Natural killer cell treated with Interleukin-12 subunit alpha and Interleukin-12 subunit beta and Interleukin-15 and Interleukin-18, amount 100 ng/mL, for 72 hours (primary cell): ENCODE results near the gene CD248. TPM values are rescaled to one million over a fixed set of nuclear protein-coding genes. Genes with fewer than 3 reads are reported as not detected.
"Not testable (repeated sequence)": the region's sequence is repeated elsewhere in the genome, so short reads cannot be mapped to it uniquely, and the experiment has no call there.

Experiments
- ATAC-seq, 2 donors: fragments of 150-1000 bp; cut with Tn5 transposase in 1 of 2; sonication (Bioruptor Pico), chemical (Tn5 transposase) in 1 of 2; 2 replicates each; pipeline ENCODE4 v1.10.0; 2021
- DNase-seq: peaks from one replicate; pipeline ENCODE4 v3.0.0; 2022; ENCODE audit warnings: low spot score
- H3K27ac Mint-ChIP-seq, 2 donors: 1 replicate in 1 of 2; 2 replicates in 1 of 2; pipeline ENCODE4 v1.8.0; 2022; ENCODE audit warnings: mixed read lengths in 2 of 2, mild to moderate bottlenecking in 1 of 2, moderate library complexity in 1 of 2
- H3K27me3 Mint-ChIP-seq, 2 donors: 1 replicate in 1 of 2; 2 replicates in 1 of 2; pipeline ENCODE4 v1.8.0; 2022; ENCODE audit warnings: mixed read lengths in 2 of 2
- H3K36me3 Mint-ChIP-seq: one replicate; pipeline ENCODE4 v1.8.0; 2022; ENCODE audit warnings: mixed read lengths
- H3K4me1 Mint-ChIP-seq, 2 donors: 1 replicate in 1 of 2; 2 replicates in 1 of 2; pipeline ENCODE4 v1.8.0; 2022; ENCODE audit warnings: low read depth in 2 of 2, mixed read lengths in 2 of 2, mild to moderate bottlenecking in 1 of 2
- H3K4me3 Mint-ChIP-seq: one replicate; pipeline ENCODE4 v1.8.0; 2022; ENCODE audit warnings: mixed read lengths
- H3K9me3 Mint-ChIP-seq: 2 replicates; pipeline ENCODE4 v1.8.0; 2022; ENCODE audit warnings: mixed read lengths
- total RNA-seq, 2 donors: library from RNA; stranded (reverse); gene quantifications; one replicate each; pipeline ENCODE4 v1.2.3, GENCODE V29; 2022

The CD248 gene
- total RNA-seq, 2 donors from 2014 or later = 0.10 to 0.59 TPM

DNA sequence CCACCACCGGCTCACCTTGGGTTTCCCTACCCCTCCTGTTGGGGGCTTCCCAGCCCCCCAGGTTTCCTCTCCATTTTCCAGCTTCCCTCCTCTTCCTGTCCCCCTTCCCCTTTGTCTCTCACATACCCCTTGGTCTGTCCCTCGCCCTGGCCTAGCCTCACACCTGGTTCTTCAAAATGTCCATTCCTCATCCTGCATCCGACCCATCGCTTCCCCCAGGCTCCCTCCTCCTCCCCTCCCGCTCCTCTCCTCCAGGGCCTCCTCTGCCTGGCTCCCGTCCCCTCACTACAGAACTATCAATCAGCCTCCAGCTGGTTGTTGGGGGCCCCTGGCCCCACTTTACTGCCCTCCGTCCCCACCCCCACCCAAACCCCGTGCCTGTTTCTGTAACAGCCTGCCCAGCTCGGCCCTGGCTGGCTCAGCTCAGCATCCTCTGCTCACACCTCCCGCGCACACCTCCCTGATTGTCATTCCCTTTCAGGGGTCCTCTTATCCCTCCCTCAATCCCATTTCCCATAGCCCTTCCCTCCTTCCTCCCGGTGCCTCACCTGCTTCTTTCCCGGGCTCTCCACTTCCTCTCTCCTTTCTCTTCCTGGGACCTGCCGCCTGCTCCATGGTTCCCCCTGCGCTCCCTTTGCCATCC is 37.6 kb downstream of the CD248 start:
- peaks cover 2% of the 10 kb centered on the region for H3K36me3 Mint-ChIP-seq
- H3K4me1 Mint-ChIP-seq = peaks cover 16 to 49% of the 10 kb centered on the region in 2 donors
- no peak overlapping the region for H3K27ac Mint-ChIP-seq
- no peaks in the 10 kb centered on the region for H3K9me3 Mint-ChIP-seq
- H3K27me3 Mint-ChIP-seq = peaks cover 0 to 10% of the 10 kb centered on the region in 2 donors
- H3K4me3 Mint-ChIP-seq = peak overlapping the region; percentile 52
- ATAC-seq (no peak), DNase-seq (no peak)

DNA sequence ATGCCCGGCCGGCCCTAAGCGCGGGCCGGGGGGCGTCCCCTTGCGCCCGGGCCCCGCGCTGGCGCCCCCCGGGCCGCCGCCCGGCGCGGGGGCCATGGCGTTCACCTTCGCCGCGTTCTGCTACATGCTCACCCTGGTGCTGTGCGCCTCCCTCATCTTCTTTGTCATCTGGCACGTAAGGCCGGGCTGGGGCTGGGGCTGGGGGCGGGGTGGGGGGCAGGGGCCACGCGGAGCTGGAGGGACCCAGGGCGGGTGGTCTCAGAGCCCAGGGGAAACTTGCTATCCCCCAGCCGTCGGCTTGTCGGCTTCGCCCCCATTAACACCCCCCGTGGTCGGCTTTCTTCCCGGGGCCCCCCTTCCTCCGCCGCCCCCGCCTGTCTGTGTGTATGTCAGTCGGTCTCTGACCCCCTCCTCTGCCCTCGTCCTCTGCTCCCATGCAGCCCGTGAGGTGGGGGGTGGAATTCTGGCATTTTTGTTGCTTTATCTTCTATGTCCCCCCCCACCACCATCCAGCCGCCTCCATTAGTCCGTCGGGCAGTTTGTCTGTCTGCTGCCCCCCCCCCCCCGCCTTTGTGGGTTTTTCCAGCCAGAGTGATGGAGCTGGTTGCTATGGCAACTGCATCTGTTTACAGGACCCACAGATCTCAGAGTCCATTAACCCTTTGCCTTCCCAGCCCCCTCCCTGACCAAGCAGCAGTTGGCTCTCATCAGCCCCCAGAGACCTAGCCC is 38.3 kb downstream of the CD248 start:
- peaks cover 9% of the 10 kb centered on the region for H3K36me3 Mint-ChIP-seq
- peak overlapping the region; percentile 52 for H3K4me3 Mint-ChIP-seq
- no peak overlapping the region for H3K27ac Mint-ChIP-seq
- DNase-seq (no peak), ATAC-seq (no peak)
- H3K4me1 Mint-ChIP-seq = peaks cover 22 to 53% of the 10 kb centered on the region in 2 donors
- no peaks in the 10 kb centered on the region for H3K9me3 Mint-ChIP-seq
- H3K27me3 Mint-ChIP-seq = peaks cover 0 to 10% of the 10 kb centered on the region in 2 donors

DNA sequence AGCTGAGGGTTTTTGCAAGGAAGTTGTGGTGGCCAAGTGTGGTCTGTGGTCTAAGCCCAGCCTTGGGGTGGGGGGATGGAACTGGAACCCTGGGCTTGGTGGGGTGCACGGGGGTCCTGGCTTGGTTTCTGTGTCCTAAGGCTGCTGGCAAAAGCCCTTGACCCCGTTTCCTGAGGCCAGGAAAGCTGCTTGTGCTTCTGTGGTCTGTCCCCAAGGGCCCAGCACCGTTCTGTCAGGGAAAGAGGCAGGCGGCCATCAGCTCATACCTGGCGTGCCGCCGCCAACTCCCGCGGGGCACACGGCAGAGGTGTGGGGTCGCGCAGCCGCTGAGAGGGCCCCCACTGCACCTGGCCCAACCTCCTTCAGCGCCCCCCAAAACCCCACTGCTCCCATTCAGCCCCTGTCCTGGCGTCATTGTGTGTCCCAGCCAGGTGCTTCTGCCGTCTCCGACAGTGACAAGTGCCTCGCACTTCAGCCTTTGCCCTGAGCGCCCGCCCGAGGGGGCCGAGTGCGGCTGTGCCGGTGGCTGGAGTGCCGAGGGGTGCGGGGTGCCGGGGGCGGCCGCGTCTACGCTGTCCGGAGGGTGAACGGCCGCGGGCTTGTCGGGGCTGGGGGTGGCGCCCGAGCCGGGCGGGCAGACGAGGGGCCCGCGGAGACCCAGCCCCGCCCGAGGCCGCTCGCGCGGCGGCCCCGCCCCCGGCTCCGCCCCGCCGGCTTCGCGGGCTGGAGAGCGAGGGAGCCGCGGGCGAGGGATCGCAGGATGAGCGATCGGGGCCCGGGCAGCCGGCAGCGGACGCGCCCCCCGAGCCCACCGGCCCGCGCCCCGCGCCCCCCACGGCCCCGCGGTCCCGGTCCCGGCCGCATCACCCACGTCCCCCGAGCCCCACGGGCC is 39.1 kb downstream of the CD248 start, which contains the start of gene CNIH2:
Gene CNIH2, plus strand, starts transcription at position 705 of the 892 bp plus-strand sequence. CDS start 282 bp downstream, outside the sequence.
- Mint-ChIP-seq H3K27me3 (peaks cover 0 to 10% of the 10 kb centered on the region in 2 donors), H3K9me3 (no peaks in the 10 kb centered on the region), H3K36me3 (peaks cover 13% of the 10 kb centered on the region), H3K4me1 (peaks cover 29 to 58% of the 10 kb centered on the region in 2 donors), H3K27ac (no peak within 1 kb of the TSS), H3K4me3 (peak within 1 kb of the TSS; percentile 52)
- ATAC-seq (peak; percentile 58 to 70), DNase-seq (no peak)

DNA sequence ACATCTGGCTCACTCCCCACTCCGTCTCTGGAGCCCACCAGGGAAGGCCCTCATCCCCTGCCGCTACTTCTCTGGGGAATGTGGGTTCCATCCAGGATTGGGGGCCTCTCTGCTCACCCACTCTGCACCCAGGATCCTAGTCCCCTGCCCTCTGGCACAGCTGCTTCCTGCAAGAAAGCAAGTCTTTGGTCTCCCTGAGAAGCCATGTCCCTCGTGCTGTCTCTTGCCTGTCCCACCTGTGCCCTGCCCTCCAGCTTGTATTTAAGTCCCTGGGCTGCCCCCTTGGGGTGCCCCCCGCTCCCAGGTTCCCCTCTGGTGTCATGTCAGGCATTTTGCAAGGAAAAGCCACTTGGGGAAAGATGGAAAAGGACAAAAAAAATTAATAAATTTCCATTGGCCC is 39.8 kb downstream of the CD248 start:
- DNase-seq, H3K27ac Mint-ChIP-seq: not testable (repeated sequence)
- peak overlapping the region; percentile 30 for H3K4me3 Mint-ChIP-seq

GRCh38 chr11:66276619-66277018 is 40.2 kb downstream of the CD248 start:
- not testable (repeated sequence) for H3K27me3 Mint-ChIP-seq, H3K9me3 Mint-ChIP-seq, H3K27ac Mint-ChIP-seq, DNase-seq, ATAC-seq, H3K4me3 Mint-ChIP-seq
- Mint-ChIP-seq H3K4me1 (peaks cover 30 to 61% of the 10 kb centered on the region in 2 donors), H3K36me3 (peaks cover 17% of the 10 kb centered on the region)

More for the DNA sequence above, 39.8 kb downstream of the CD248 start:
- H3K9me3 Mint-ChIP-seq, H3K27me3 Mint-ChIP-seq, ATAC-seq: not testable (repeated sequence)
- Mint-ChIP-seq H3K4me1 (peaks cover 30 to 59% of the 10 kb centered on the region in 2 donors), H3K36me3 (peaks cover 17% of the 10 kb centered on the region)

DNA sequence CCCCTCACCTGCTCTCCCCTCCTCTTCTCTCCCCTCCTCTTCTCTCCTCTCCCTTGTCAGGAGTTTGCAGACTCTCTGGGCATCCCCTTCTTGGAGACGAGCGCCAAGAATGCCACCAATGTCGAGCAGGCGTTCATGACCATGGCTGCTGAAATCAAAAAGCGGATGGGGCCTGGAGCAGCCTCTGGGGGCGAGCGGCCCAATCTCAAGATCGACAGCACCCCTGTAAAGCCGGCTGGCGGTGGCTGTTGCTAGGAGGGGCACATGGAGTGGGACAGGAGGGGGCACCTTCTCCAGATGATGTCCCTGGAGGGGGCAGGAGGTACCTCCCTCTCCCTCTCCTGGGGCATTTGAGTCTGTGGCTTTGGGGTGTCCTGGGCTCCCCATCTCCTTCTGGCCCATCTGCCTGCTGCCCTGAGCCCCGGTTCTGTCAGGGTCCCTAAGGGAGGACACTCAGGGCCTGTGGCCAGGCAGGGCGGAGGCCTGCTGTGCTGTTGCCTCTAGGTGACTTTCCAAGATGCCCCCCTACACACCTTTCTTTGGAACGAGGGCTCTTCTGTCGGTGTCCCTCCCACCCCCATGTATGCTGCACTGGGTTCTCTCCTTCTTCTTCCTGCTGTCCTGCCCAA is 40.7 kb downstream of the CD248 start:
- peaks cover 30 to 57% of the 10 kb centered on the region in 2 donors for H3K4me1 Mint-ChIP-seq
- ATAC-seq (no peak), DNase-seq (no peak)
- H3K27me3 Mint-ChIP-seq = peaks cover 0 to 9% of the 10 kb centered on the region in 2 donors
- no peak overlapping the region for H3K4me3 Mint-ChIP-seq
- peaks cover 17% of the 10 kb centered on the region for H3K36me3 Mint-ChIP-seq
- H3K27ac Mint-ChIP-seq = no peak overlapping the region
- no peaks in the 10 kb centered on the region for H3K9me3 Mint-ChIP-seq

DNA sequence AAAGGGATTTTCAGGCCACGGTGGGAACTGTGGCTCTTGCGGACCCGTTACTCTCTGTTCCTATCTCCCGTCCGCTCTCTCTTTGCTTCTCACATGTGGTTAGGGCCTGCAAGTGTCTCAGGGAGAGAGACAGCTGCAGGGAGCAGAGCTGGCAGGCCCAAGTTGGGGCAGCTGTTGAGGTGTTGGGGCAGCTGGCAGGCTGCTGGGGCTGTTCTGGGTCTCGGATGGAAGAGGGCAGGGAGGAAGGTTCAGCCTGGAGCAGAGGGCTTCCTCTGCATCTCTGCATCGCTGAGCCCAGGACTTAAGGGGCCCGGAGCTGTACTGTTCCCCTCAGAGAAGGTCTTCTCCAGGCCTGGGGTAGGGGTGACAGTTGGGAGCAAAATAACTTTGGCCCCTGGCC is 41.4 kb downstream of the CD248 start:
- Mint-ChIP-seq H3K36me3 (peaks cover 17% of the 10 kb centered on the region), H3K4me1 (peaks cover 32 to 59% of the 10 kb centered on the region in 2 donors), H3K27ac (no peak overlapping the region), H3K9me3 (no peaks in the 10 kb centered on the region), H3K27me3 (peaks cover 0 to 6% of the 10 kb centered on the region in 2 donors), H3K4me3 (no peak overlapping the region)
- ATAC-seq (no peak), DNase-seq (no peak)

- Mint-ChIP-seq H3K4me1 (peaks cover 40 to 64% of the 10 kb centered on the region in 2 donors), H3K36me3 (peaks cover 21% of the 10 kb centered on the region), H3K9me3 (no peaks in the 10 kb centered on the region), H3K27me3 (peaks cover 0 to 2% of the 10 kb centered on the region in 2 donors), H3K4me3 (no peak overlapping the region), H3K27ac (peak overlapping the region in 1 of 2 donors; percentile 5)
- ATAC-seq (no peak), DNase-seq (no peak)
These were observed 42.6 kb downstream of the CD248 start for GRCh38 chr11:66274219-66274618.

DNA sequence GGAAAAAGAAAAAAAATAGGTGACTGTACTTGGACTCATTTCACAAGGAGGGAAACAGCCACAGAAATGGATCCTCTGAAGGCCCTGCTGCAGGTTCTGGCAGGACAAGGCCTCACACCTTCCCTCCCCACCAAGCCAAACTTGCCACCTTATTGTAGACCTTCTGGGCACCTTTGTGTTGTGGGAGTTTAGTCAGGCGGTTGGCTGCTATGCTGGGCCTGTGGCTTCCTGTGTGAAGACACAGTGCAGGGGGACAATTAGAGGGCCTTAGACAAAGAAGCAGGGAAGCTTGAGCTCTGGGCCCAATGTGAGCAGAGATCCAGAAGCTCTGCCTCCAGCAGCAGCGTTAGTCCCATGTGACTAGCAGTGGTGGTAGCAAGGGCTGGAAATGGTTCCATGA is 44.2 kb downstream of the CD248 start:
- H3K9me3 Mint-ChIP-seq = no peaks in the 10 kb centered on the region
- no peak for DNase-seq
- peak overlapping the region; percentile 68 for H3K4me3 Mint-ChIP-seq
- peaks cover 24% of the 10 kb centered on the region for H3K36me3 Mint-ChIP-seq
- peak in 1 of 2 donors; percentile 34 for ATAC-seq
- no peaks in the 10 kb centered on the region for H3K27me3 Mint-ChIP-seq
- peak overlapping the region; percentile 46 to 85 for H3K27ac Mint-ChIP-seq
- peaks cover 51 to 65% of the 10 kb centered on the region in 2 donors for H3K4me1 Mint-ChIP-seq

DNA sequence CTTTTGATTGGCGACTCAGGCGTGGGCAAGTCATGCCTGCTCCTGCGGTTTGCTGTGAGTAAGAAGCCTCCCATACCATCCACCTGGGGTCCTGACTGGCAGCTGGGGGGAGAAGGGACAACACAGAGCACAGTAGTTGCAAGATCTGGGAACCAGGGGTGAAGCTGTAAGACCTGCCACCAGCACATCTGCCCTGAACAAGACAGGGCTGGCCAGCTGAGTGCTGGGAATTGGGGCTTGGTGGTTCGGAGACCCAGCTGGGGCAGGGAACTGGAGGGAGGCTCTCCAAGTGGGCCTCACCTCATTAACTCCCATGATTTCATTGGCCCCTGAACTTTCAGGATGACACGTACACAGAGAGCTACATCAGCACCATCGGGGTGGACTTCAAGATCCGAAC is 45.0 kb downstream of the CD248 start:
- peaks cover 24% of the 10 kb centered on the region for H3K36me3 Mint-ChIP-seq
- no peaks in the 10 kb centered on the region for H3K27me3 Mint-ChIP-seq
- H3K27ac Mint-ChIP-seq = peak overlapping the region; percentile 46 to 85
- DNase-seq = no peak
- peaks cover 54 to 66% of the 10 kb centered on the region in 2 donors for H3K4me1 Mint-ChIP-seq
- ATAC-seq = no peak
- H3K4me3 Mint-ChIP-seq = peak overlapping the region; percentile 47
- H3K9me3 Mint-ChIP-seq = no peaks in the 10 kb centered on the region

DNA sequence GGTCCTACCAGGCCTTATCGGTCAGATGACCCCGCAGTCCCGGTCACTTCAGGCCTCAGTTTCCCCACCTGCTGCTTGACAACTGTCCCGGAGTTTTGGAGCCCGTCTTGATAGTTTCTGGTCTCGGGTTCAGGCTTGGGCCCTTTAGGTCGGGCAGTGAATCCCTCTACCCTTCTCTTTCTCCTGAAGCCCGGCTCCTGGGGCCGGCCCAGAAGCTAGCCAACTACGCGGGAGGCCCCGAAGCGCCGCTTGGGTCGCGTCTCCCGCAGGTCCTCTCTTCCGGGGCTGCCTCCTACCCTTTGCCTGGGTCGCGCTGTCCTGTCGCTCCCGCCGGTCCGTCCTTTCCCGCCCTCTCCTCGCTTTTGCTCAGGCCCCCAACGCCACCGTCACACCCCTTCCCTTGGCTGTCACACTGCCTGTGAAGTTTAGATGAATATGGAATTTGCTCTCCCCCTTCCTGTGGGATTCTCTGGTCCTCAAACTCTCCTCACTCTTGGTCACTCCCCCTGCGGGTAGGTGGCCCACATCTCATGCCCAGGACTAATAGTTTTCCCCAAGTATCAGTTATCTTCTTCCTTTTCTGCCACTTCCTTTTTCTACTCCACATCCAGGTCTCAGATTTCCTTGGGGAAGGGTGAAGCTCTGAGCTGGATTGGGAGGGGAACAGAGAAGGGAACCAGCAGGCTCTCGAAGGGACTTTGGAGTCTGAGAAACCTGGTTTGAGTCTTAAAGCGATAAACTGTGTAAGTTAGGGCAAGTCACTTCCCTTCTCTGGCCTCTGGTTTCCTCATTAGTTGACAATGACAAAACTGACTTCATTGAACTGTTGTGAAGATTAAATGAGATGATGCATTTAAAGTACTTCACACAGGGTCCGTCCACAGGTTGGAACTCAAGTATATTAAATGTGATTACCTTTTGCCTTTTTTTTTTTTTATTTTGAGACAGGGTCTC is 47.6 kb downstream of the CD248 start:
- Mint-ChIP-seq H3K27ac (peak overlapping the region; percentile 94 to 99), H3K4me1 (peaks cover 53 to 54% of the 10 kb centered on the region in 2 donors), H3K9me3 (no peaks in the 10 kb centered on the region), H3K27me3 (no peaks in the 10 kb centered on the region), H3K36me3 (peaks cover 22% of the 10 kb centered on the region), H3K4me3 (peak overlapping the region; percentile 97)
- DNase-seq = no peak
- ATAC-seq = no peak

DNA sequence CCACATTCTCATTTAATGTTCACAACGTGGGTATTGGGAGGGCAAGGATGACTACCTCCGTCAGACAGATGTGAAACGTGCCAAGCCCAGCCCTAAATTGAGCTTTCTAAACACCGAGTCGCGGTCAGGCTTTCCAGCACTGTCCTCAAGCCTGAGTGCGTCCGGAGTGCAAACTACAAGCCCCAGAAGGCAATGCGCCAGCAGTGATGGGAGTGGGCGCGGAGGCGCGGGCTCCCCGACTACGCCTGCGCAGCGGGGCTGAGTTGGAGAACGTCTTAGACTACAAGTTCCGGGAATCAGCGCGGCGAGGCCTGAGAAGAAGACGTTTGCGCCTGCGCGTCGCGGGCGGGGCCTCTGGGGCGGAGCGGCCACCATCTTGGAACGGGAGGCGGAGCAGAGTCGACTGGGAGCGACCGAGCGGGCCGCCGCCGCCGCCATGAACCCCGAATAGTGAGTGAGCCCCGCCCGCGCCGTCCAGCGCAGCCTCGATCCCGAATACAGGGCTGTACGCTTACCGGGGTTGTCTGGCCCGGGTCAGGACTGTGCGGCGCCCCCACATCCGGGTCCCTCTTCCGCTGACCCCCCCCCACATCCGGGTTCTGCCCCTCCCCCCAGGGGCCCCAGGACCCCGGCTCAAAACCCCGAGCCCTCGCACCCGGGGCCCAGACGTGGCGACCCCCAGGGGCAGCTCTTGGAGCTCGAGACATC is 48.4 kb downstream of the CD248 start, which contains the start of gene RAB1B:
Gene RAB1B, plus strand, starts transcription at position 396 of the 708 bp plus-strand sequence. Its CDS starts 41 bp downstream, at position 437.
- no peaks in the 10 kb centered on the region for H3K9me3 Mint-ChIP-seq
- H3K27me3 Mint-ChIP-seq = no peaks in the 10 kb centered on the region
- peak within 1 kb of the TSS; percentile 97 for H3K4me3 Mint-ChIP-seq
- peak; percentile 93 for ATAC-seq
- peak within 1 kb of the TSS; percentile 94 to 99 for H3K27ac Mint-ChIP-seq
- peaks cover 14% of the 10 kb centered on the region for H3K36me3 Mint-ChIP-seq
- peaks cover 45 to 49% of the 10 kb centered on the region in 2 donors for H3K4me1 Mint-ChIP-seq
- DNase-seq = peak; percentile 100
